ENCODE results near the gene FBRS. TPM values are rescaled to one million over a fixed set of nuclear protein-coding genes. Genes with fewer than 3 reads are reported as not detected.
A peak's percentile ranks its signal among the peaks of the same experiment; 100 is the strongest.
"Not testable (repeated sequence)": the region's sequence is repeated elsewhere in the genome, so short reads cannot be mapped to it uniquely, and the experiment has no call there.

Gene FBRS
- total RNA-seq, 2 experiments from 2014 or later = 102 to 142 TPM

- CTCF ChIA-PET = interaction anchor here (1.0 to 3.9 kb wide), 4 partner anchors 11 to 96 kb away, joined by 3 to 30 read pairs (median 4); no protein-coding TSS in a partner anchor
- Mint-ChIP-seq H3K27ac (no peak overlapping the region), H3K36me3 (no peaks in the 10 kb centered on the region), H3K9me3 (ENCODE audit: low read depth) (no peaks in the 10 kb centered on the region), H3K4me3 (no peak overlapping the region), H3K27me3 (peaks cover 27% of the 10 kb centered on the region), H3K4me1 (peaks cover 17% of the 10 kb centered on the region)
- ATAC-seq = no peak
- no peak for DNase-seq
These were observed 32.0 kb upstream of the FBRS start for GRCh38 chr16:30626236-30626635.

DNA sequence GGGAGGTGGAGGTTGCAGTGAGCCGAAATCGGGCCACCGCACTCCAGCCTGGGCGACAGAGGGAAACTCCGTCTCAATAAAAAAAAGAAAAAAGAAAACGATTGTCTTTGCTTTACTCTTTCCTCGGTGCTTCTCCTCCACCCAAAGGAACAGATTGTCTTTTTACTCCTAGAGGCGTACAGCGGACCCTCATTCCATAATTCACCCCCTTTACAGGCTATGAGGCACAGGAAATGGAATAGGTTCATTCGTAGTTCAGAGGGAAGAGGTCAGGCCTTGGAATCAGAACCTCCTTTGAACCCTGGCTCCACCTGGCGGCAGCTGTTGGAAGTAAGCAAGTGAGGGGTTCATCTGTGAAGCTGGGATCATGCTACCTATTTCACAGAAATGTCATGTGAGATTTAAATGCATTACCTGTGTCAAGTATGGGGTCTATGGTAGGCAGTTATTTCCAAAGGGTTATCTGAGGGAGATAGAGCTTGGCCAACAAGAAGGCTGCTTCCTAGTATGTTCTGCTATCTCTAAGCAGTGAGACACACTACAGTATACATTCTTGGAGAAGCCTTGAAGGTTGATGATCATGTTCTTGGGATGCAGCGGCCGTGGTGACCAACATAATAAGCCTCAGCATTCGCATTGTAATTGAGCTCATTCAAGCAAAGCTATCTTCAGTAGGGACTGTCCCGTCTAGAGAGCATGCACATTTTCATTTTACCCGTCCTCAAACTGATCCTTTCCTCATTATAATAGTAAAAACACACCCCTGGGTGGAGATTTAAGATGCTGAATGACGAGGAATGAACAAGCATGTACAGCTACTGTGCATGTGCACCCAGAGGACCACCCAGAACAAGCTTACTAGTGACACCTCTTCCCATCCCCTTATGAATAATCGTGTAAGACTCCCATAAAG, 29.3 kb upstream of the FBRS start:
- Mint-ChIP-seq H3K4me1 (peaks cover 17% of the 10 kb centered on the region), H3K27ac (peak overlapping the region; percentile 71), H3K4me3 (peak overlapping the region; percentile 54), H3K27me3 (peaks cover under 1% of the 10 kb centered on the region), H3K36me3 (no peaks in the 10 kb centered on the region), H3K9me3 (ENCODE audit: low read depth) (no peaks in the 10 kb centered on the region)
- CTCF ChIA-PET = interaction anchor here (0.8 to 3.9 kb wide), 35 partner anchors 9 to 516 kb away, joined by 3 to 30 read pairs (median 5); partner anchors contain the start of genes DCTPP1, PRR14, SEPTIN1 and ZNF688
- DNase-seq (peak; percentile 93), ATAC-seq (peak; percentile 93)

DNA sequence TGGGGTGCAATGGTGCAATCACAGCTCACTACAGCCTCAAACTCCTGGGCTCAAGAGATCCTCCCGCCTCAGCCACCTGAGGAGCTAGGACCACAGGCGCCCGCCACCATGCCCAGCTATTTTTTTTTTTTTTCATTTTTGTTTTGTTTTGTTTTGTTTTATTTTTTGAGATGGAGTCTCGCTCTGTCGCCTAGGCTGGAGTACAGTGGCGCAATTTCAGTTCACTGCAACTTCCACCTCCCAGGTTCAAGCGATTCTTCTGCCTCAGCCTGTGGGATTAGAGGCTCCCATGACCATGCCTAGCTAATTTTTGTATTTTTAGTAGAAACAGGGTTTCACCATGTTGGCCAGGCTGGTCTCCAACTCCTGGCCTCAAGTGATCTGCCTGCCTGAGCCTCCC, 25.8 kb upstream of the FBRS start:
- H3K4me3 Mint-ChIP-seq, ATAC-seq: not testable (repeated sequence)
- CTCF ChIA-PET = interaction anchor here (0.7 to 3.6 kb wide), 9 partner anchors 10 to 223 kb away, joined by 3 to 13 read pairs (median 4); partner anchors contain the start of gene PRR14

DNA sequence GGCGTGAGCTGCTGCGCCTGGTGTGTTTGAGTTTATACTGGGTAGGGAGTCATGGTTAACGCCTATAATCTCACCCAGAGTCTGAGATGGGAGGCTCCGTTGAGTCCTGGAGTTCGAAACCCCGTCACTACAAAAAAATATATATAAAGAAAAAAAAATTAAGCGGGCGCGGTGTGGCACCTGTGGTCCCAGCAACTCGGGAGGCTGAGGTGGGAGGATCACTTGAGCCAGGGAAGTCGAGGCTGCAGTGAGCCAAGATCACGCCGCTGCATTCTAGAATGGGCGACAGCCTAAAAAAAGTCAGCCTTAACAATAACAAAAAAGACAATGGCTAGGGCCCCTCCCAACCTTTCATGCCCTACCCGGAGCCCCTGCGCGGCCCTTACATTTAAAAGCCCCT, 24.7 kb upstream of the FBRS start:
- DNase-seq = no peak
- Mint-ChIP-seq H3K27ac (peak overlapping the region; percentile 89), H3K9me3 (ENCODE audit: low read depth) (no peaks in the 10 kb centered on the region), H3K27me3 (no peaks in the 10 kb centered on the region), H3K4me3 (peak overlapping the region; percentile 75), H3K36me3 (no peaks in the 10 kb centered on the region), H3K4me1 (peaks cover 27% of the 10 kb centered on the region)
- ATAC-seq = no peak
- CTCF ChIA-PET = interaction anchor here (0.9 to 3.6 kb wide), 8 partner anchors 12 to 204 kb away, joined by 3 to 13 read pairs (median 4); partner anchors contain the start of genes DCTPP1, PRR14 and ZNF747

More for the DNA sequence above, 25.8 kb upstream of the FBRS start:
- DNase-seq; H3K9me3 Mint-ChIP-seq (ENCODE audit: low read depth); H3K36me3 Mint-ChIP-seq; H3K27ac Mint-ChIP-seq; H3K27me3 Mint-ChIP-seq: not testable (repeated sequence)
- H3K4me1 Mint-ChIP-seq = peaks cover 29% of the 10 kb centered on the region

DNA sequence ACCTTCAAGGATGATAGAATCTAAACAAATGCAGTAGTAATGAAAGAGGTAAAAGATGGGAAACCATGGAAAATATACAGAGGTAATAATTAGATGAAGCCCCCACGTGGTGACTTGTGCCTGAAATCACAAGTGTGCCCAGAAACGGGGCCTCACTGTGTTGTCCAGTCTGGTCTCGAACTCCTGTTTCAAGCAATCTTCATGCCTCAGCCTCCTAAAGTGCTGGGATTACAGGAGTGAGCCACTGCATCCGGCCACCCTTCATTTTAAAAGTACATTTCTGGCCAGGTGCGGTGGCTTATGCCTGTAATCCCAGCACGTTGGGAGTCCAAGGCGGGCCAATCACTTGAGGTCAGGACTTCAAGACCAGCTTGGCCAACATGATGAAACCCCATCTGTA, 21.6 kb upstream of the FBRS start:
- ATAC-seq (no peak), DNase-seq (no peak)
- H3K27me3 Mint-ChIP-seq = no peaks in the 10 kb centered on the region
- H3K9me3 Mint-ChIP-seq (ENCODE audit: low read depth) = no peaks in the 10 kb centered on the region
- H3K27ac Mint-ChIP-seq = peak overlapping the region; percentile 6
- H3K4me3 Mint-ChIP-seq = no peak overlapping the region
- CTCF ChIA-PET = interaction anchor here (0.7 to 2.8 kb wide), 8 partner anchors 14 to 254 kb away, joined by 3 to 14 read pairs (median 4); partner anchors contain the start of genes DCTPP1, PRR14, SEPTIN1 and ZNF771
- peaks cover 18% of the 10 kb centered on the region for H3K4me1 Mint-ChIP-seq
- H3K36me3 Mint-ChIP-seq = no peaks in the 10 kb centered on the region

- ATAC-seq; DNase-seq; H3K27ac Mint-ChIP-seq; H3K9me3 Mint-ChIP-seq (ENCODE audit: low read depth); H3K4me3 Mint-ChIP-seq; H3K36me3 Mint-ChIP-seq; H3K27me3 Mint-ChIP-seq: not testable (repeated sequence)
- H3K4me1 Mint-ChIP-seq = peaks cover 18% of the 10 kb centered on the region
- CTCF ChIA-PET = interaction anchor here (0.7 to 2.8 kb wide), 10 partner anchors 8 to 255 kb away, joined by 3 to 14 read pairs (median 4); partner anchors contain the start of genes PRR14, SEPTIN1, ZNF771 and ZNF785
These were observed 21.1 kb upstream of the FBRS start for GRCh38 chr16:30637139-30637538.

DNA sequence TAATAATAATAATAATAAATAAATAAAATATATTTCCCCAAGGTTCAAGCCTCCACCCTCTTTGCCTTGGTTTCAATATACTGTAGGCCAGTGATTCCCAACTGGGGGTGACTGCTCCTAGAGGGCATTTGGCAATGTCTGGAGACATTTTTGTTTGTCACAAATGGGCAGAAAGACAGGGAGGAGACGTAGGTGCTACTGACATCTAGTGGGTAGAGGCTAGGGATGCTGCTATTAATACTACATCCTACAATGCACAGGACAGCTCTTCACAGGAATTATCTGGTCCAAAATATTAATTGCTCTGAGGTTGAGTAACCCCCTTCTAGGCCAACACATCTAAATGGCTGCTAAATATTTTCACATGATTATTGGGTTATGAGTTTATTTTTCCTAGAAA, 20.3 kb upstream of the FBRS start:
- no peak for ATAC-seq
- no peaks in the 10 kb centered on the region for H3K9me3 Mint-ChIP-seq (ENCODE audit: low read depth)
- no peak overlapping the region for H3K4me3 Mint-ChIP-seq
- H3K36me3 Mint-ChIP-seq = no peaks in the 10 kb centered on the region
- no peaks in the 10 kb centered on the region for H3K27me3 Mint-ChIP-seq
- H3K4me1 Mint-ChIP-seq = peaks cover 18% of the 10 kb centered on the region
- CTCF ChIA-PET = interaction anchor here (0.7 to 2.8 kb wide), 8 partner anchors 9 to 107 kb away, joined by 3 to 14 read pairs (median 4); partner anchors contain the start of genes PRR14 and ZNF785
- peak; percentile 46 for DNase-seq
- H3K27ac Mint-ChIP-seq = no peak overlapping the region

GRCh38 chr16:30641378-30641982, 16.8 kb upstream of the FBRS start:
- peaks cover 1% of the 10 kb centered on the region for H3K4me1 Mint-ChIP-seq
- no peaks in the 10 kb centered on the region for H3K9me3 Mint-ChIP-seq (ENCODE audit: low read depth)
- DNase-seq = no peak
- CTCF ChIA-PET = interaction anchor here (0.8 to 1.1 kb wide), 2 partner anchors 9 to 13 kb away, joined by 3 read pairs; partner anchors contain the start of gene PRR14
- no peak overlapping the region for H3K4me3 Mint-ChIP-seq
- H3K27me3 Mint-ChIP-seq = no peaks in the 10 kb centered on the region
- no peak overlapping the region for H3K27ac Mint-ChIP-seq
- H3K36me3 Mint-ChIP-seq = no peaks in the 10 kb centered on the region
- ATAC-seq = no peak

DNA sequence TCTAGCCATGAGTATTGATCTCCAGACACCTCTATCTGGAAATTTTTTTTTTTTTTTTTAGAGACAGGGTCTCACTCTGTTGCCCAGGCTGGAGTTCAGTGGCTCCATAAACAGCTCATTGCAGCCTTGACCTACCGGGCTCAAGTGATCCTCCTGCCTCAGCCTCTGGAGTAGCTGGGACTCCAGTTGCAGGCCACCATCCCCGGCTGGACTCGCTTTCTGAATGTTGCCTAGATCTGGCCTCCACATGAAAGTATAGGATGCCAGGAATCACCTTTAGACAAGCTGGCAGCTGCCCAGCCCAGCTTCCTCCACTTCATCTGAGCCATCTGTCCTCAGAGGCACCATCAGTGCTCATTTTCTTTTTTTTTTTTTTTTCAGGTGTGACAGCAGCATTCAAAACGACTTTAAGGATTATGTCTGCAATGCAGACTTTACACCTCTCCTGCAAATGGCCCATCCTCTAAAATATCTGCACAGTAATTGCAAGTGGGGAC, 13.8 kb upstream of the FBRS start:
- Mint-ChIP-seq H3K27ac (no peak overlapping the region), H3K27me3 (no peaks in the 10 kb centered on the region), H3K9me3 (ENCODE audit: low read depth) (no peaks in the 10 kb centered on the region), H3K4me3 (no peak overlapping the region), H3K36me3 (no peaks in the 10 kb centered on the region), H3K4me1 (peaks cover 5% of the 10 kb centered on the region)
- CTCF ChIA-PET = interaction anchor here (1.0 to 1.5 kb wide), 3 partner anchors 10 to 214 kb away, joined by 3 to 5 read pairs (median 4); partner anchors contain the start of genes DCTPP1 and ZNF747
- no peak for DNase-seq
- ATAC-seq = no peak

DNA sequence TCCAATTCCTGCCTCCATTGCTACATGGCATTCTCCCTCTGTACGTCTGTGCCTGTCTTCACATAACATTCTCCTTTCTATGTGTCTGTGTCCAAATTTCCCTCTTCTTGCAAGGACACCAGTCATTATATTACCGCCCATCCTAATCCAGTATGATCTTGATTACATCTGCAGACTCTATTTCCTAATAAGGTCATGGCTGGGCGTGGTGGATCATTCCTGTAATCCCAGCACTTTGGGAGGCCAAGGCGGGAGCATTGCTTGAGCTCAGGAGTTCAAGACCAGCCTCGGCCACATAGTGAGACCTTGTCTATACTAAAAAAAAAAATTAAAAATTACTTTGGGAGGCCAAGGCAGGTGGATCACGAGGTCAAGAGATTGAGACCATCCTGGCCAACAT, 12.5 kb upstream of the FBRS start:
- ATAC-seq (no peak), DNase-seq (no peak)
- H3K36me3 Mint-ChIP-seq = no peaks in the 10 kb centered on the region
- CTCF ChIA-PET = interaction anchor here (1.7 to 1.9 kb wide), 2 partner anchors 15 to 16 kb away, joined by 4 to 5 read pairs; no protein-coding TSS in a partner anchor
- peaks cover 14% of the 10 kb centered on the region for H3K4me1 Mint-ChIP-seq
- H3K27ac Mint-ChIP-seq = no peak overlapping the region
- H3K4me3 Mint-ChIP-seq = no peak overlapping the region
- H3K27me3 Mint-ChIP-seq = no peaks in the 10 kb centered on the region
- no peaks in the 10 kb centered on the region for H3K9me3 Mint-ChIP-seq (ENCODE audit: low read depth)

- no peak overlapping the region for H3K27ac Mint-ChIP-seq
- peaks cover 3% of the 10 kb centered on the region for H3K36me3 Mint-ChIP-seq
- H3K4me3 Mint-ChIP-seq = no peak overlapping the region
- peaks cover 19% of the 10 kb centered on the region for H3K4me1 Mint-ChIP-seq
- no peaks in the 10 kb centered on the region for H3K27me3 Mint-ChIP-seq
- no peak for ATAC-seq
- CTCF ChIA-PET = interaction anchor here (1.1 to 1.4 kb wide), 2 partner anchors 11 to 18 kb away, joined by 3 to 4 read pairs; partner anchors contain the start of gene FBRS
- H3K9me3 Mint-ChIP-seq (ENCODE audit: low read depth) = no peaks in the 10 kb centered on the region
- DNase-seq = no peak
These were observed 11.0 kb upstream of the FBRS start for GRCh38 chr16:30647274-30647571.

DNA sequence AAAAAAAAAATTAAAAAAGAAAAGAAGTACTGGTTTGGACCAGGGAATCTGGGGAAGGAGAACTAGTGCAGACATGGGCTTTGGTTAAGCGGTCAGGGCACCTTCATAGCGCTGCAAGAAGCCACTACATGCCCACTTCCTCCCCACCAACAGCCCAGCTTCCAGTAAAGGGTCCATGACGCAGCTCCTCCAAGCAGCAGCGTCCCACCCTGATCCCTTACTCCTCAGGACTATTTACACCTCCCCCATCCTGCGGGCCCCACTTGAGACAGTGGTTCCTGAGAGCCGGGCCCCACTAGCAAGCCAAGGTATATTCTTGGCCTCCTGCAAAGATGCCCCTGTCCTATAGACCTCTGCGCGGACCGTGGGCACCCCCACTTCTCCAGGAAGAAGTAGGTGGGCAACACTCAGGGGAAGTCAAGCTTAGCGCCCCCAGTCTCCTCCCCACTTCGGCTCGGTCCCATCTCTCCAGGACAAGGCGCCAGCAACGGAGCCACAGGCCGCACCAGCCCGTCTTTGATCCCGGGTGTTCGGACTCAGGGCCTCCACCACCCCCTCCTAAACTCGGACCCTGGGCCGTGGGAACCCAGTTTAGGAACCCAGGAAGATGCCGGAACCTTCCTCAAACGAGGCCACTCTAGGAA, 8.4 kb upstream of the FBRS start:
- Mint-ChIP-seq H3K36me3 (peaks cover 19% of the 10 kb centered on the region), H3K9me3 (ENCODE audit: low read depth) (no peaks in the 10 kb centered on the region), H3K4me3 (peak overlapping the region; percentile 96), H3K4me1 (peaks cover 32% of the 10 kb centered on the region), H3K27me3 (no peaks in the 10 kb centered on the region), H3K27ac (peak overlapping the region; percentile 97)
- CTCF ChIA-PET = interaction anchor here (0.8 to 2.8 kb wide), 18 partner anchors 10 to 292 kb away, joined by 3 to 27 read pairs (median 5); partner anchors contain the start of genes DCTPP1, FBRS, ZNF689 and ZNF764
- DNase-seq (peak; percentile 82), ATAC-seq (peak; percentile 3)

Data from activated CD8-positive, alpha-beta memory T cell treated with anti-CD3 and anti-CD28 coated beads, Interleukin-2, amount 10 ng/mL, durations not matched to agents 7 days and 5 days (primary cell).